ENCODE measurements around the gene TJP2.

GRCh38 chr9:69254223-69254622 lies 80.1 kb downstream of the TJP2 start:
- no peak for TF ChIP-seq CTCF (IDR thresholded peaks at IDR 0.05; ENCODE audit: low read depth, low read length)
- TF ChIP-seq POLR2A (IDR thresholded peaks at IDR 0.05; ENCODE audit: extremely low read depth, insufficient read length) = no peak
- no peak for TF ChIP-seq MAX (IDR thresholded peaks at IDR 0.05; ENCODE audit: low read depth, low read length)
- no peak for TF ChIP-seq MYC (IDR thresholded peaks at IDR 0.05; ENCODE audit: low read depth, low read length)

Measured in NB4 (cell line).